Esophagus (tissue), 2 donors: Measurements from ENCODE around the gene AGT. TPM values are rescaled to one million over a fixed set of nuclear protein-coding genes. Genes with fewer than 3 reads are reported as not detected.

Experiments used
- H3K27ac ChIP-seq, 2 donors: one replicate each; pipeline ENCODE4 v1.5.1; 2013; ENCODE audit warnings: low read depth in 2 of 2, mild to moderate bottlenecking in 2 of 2, inconsistent platforms in 1 of 2, low read length in 1 of 2, moderate library complexity in 1 of 2
- H3K27me3 ChIP-seq, 2 donors: one replicate each; pipeline ENCODE4 v1.6.1; 2013; ENCODE audit warnings: low read length in 2 of 2, control low read depth in 1 of 2, mild to moderate bottlenecking in 1 of 2; ENCODE audit not compliant: insufficient read depth in 2 of 2, control insufficient read depth in 1 of 2
- H3K36me3 ChIP-seq, 2 donors: one replicate each; pipeline ENCODE4 v1.6.1; 2013; ENCODE audit warnings: low read length in 1 of 2; ENCODE audit not compliant: control insufficient read depth in 2 of 2, insufficient read depth in 2 of 2
- H3K4me1 ChIP-seq, 2 donors: one replicate each; pipeline ENCODE4 v1.6.1; 2013; ENCODE audit warnings: low read length in 1 of 2; ENCODE audit not compliant: control insufficient read depth in 2 of 2, insufficient read depth in 2 of 2
- H3K4me3 ChIP-seq, 2 donors: one replicate each; pipeline ENCODE4 v1.5.1; 2013; ENCODE audit warnings: low read length in 2 of 2, mild to moderate bottlenecking in 2 of 2, low read depth in 1 of 2, moderate library complexity in 1 of 2
- H3K9me3 ChIP-seq, 2 donors: one replicate each; pipeline ENCODE4 v1.6.1; 2013; ENCODE audit warnings: mild to moderate bottlenecking in 2 of 2, low read depth in 1 of 2, low read length in 1 of 2, moderate library complexity in 1 of 2; ENCODE audit not compliant: control insufficient read depth in 2 of 2, insufficient read depth in 1 of 2
- WGBS, 2 donors: extraction: QIAGEN DNeasy Blood & Tissue Kit; methylation state at CpG; one replicate each; pipeline ENCODE4 v1.1.7; 2013; 5-methylcytosine and 5-hydroxymethylcytosine counted together
- polyA plus RNA-seq, 2 donors: library from polyadenylated mRNA; stranded (reverse); fragments of 200-250 nt; gene quantifications; one replicate each; pipeline ENCODE4 v1.2.3, GENCODE V29; 2013
- donor health status: healthy with polysubstance abuse.
- donor health status: Bipolar disorder and iron deficiency.

Gene AGT
- polyA plus RNA-seq, 2 donors = 0.12 to 0.49 TPM

DNA sequence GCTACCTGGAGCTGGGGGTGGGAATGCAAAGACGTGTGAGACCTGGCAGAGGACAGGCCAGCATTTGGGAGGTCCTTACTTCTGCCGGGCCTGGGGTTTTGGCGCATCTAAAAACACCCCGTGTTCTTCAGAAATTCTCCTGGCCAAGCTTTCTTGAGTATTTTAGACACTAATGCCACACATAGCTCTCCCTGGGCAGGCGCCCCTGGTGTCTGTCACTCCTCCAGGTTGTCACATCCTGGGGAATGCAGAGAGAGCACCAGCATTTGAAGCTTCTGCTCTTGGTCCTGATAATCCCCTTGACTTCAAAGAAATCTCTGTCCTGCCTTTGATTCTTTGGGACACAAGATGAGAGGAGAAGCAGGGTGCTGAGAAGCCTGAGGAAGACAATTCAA is 39.3 kb upstream of the AGT start:
- Histone ChIP-seq H3K27ac (no peak overlapping the region), H3K4me3 (no peak overlapping the region), H3K9me3 (no peaks in the 10 kb centered on the region), H3K36me3 (no peaks in the 10 kb centered on the region), H3K4me1 (peaks cover 0 to 2% of the 10 kb centered on the region in 2 donors), H3K27me3 (no peaks in the 10 kb centered on the region)
- 81 to 83% methylated on average over 5 of the region's 5 CpGs for WGBS, 2 donors

DNA sequence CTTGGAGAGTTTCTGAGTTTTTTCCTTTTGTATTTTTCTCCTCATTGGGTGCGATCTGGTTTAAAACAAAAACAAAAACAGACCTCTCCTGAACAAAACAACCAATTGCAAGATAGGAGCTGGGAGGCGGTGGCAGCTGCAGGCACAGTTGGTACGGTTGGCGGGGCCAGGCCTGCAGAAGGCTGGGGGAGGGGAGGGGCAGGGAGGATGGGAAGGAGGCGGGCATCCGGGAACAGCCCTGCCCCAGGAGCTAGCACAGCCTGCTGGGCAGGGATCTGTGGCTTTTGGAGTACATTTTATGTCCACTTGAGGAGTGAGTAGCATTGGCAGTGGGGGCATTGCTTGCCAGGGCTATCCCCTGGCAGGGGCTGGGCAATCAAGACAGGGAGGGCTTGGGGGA is 38.5 kb upstream of the AGT start:
- no peak overlapping the region for H3K4me3 ChIP-seq

DNA sequence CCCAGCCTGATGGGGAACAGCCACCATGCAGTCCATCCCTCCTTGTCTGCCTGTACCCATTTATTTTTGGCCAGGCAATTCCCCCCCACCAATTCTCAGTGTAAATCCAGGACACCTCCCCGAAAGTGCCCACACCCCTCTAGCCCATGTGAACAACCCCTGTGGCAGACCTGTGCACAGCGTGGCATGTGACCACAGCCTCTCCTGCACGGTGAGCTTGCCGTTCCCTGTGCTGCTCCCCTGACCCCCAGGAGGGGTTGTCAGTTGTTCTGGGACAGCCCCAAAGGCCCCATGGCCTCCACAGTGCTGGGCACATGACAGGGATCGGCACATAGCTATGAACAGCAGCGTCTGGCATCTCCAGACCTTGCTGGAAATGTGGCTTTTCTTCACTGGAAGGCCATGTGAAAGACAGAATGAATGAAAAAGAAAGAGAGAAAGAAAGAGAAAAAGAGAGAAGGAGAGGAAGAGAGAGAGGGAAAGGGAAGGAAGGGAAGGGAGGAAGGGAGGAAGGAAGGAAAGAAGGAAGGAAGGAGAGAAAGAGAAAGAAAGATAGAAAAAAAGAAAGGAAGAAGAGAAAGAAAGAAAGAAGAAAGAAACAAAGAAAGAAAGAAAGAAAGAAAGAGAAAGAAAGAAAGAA is 37.2 kb upstream of the AGT start:
- Histone ChIP-seq H3K27ac (no peak overlapping the region), H3K9me3 (no peaks in the 10 kb centered on the region), H3K4me3 (no peak overlapping the region), H3K4me1 (peaks cover 0 to 2% of the 10 kb centered on the region in 2 donors), H3K36me3 (no peaks in the 10 kb centered on the region), H3K27me3 (no peaks in the 10 kb centered on the region)
- 66% methylated on average over 6 of the region's 6 CpGs for WGBS, 2 donors

More for the DNA sequence above, 38.5 kb upstream of the AGT start:
- Histone ChIP-seq H3K9me3 (no peaks in the 10 kb centered on the region), H3K36me3 (no peaks in the 10 kb centered on the region), H3K4me1 (peaks cover 0 to 2% of the 10 kb centered on the region in 2 donors), H3K27ac (no peak overlapping the region), H3K27me3 (no peaks in the 10 kb centered on the region)
- 76 to 79% methylated on average over 6 of the region's 6 CpGs for WGBS, 2 donors

GRCh38 chr1:230750576-230750975 is 36.7 kb upstream of the AGT start:
- Histone ChIP-seq H3K36me3 (no peaks in the 10 kb centered on the region), H3K27me3 (no peaks in the 10 kb centered on the region), H3K4me3 (no peak overlapping the region), H3K27ac (no peak overlapping the region), H3K9me3 (no peaks in the 10 kb centered on the region), H3K4me1 (peaks cover 0 to 2% of the 10 kb centered on the region in 2 donors)
- 76 to 88% methylated on average over 5 of the region's 5 CpGs for WGBS, 2 donors

GRCh38 chr1:230749635-230750034 is 35.7 kb upstream of the AGT start:
- H3K4me3 ChIP-seq = no peak overlapping the region

DNA sequence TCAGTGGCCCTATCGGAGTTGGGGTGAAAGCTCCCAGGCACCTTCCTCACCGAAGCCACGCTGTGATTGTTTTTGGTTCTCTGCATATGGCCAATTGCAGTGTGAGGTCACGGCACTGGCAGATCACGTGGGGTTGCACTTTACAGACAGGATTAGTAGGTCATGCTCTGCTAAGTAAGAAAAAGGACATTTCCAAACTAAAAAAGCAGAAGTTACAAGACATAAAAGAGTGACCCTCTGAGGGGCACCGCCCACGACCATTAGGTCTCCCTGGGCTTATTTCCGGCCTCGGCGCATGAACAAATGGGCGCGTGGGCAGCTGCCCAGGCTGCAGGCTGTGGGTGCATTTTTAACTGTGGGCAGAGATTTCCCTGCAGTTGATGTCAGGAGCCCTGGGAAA is 35.2 kb upstream of the AGT start:
- Histone ChIP-seq H3K4me3 (no peak overlapping the region), H3K9me3 (no peaks in the 10 kb centered on the region), H3K27me3 (no peaks in the 10 kb centered on the region), H3K36me3 (no peaks in the 10 kb centered on the region), H3K27ac (no peak overlapping the region), H3K4me1 (peaks cover 0 to 2% of the 10 kb centered on the region in 2 donors)
- 78 to 88% methylated on average over 12 of the region's 12 CpGs for WGBS, 2 donors

More at GRCh38 chr1:230749635-230750034, 35.7 kb upstream of the AGT start:
- Histone ChIP-seq H3K27ac (no peak overlapping the region), H3K9me3 (no peaks in the 10 kb centered on the region), H3K36me3 (no peaks in the 10 kb centered on the region), H3K4me1 (peaks cover 0 to 2% of the 10 kb centered on the region in 2 donors), H3K27me3 (no peaks in the 10 kb centered on the region)
- WGBS, 2 donors = 84 to 89% methylated on average over 3 of the region's 3 CpGs

GRCh38 chr1:230747890-230748800 is 34.2 kb upstream of the AGT start:
- H3K36me3 ChIP-seq = no peaks in the 10 kb centered on the region
- no peak overlapping the region for H3K27ac ChIP-seq
- H3K4me3 ChIP-seq = no peak overlapping the region
- H3K4me1 ChIP-seq = peaks cover 0 to 2% of the 10 kb centered on the region in 2 donors
- WGBS, 2 donors = 68 to 69% methylated on average over 16 of the region's 16 CpGs
- no peaks in the 10 kb centered on the region for H3K27me3 ChIP-seq
- H3K9me3 ChIP-seq = no peaks in the 10 kb centered on the region

DNA sequence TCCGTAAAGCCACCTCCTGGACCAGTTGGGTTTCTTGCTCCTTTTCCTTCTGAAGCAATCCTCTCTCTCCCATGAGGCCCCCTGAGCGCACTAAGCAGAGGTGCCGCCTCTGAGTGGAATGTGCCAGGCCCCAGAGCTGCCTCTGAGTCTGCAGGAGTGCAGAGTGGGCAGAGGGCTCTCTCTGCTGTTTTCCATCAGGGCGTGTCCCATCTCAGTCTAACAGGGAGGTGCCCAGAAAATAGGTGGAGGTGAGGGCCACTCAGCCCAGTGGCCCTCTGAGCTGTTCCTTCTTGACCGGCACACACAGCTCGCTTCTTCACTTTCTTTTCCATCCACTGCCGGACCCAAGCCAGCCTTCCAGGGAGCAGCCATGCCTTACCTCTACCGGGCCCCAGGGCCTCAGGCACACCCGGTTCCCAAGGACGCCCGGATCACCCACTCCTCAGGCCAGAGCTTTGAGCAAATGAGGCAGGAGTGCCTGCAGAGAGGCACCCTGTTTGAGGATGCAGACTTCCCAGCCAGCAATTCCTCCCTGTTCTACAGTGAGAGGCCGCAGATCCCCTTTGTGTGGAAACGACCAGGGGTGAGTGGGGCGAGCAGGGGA is 33.3 kb upstream of the AGT start, which contains the start of gene CAPN9:
Gene CAPN9, plus strand, starts transcription at position 262 of the 604 bp plus-strand sequence. Its CDS starts 109 bp downstream, at position 371.
- Histone ChIP-seq H3K4me3 (no peak within 1 kb of the TSS), H3K9me3 (no peaks in the 10 kb centered on the region), H3K27me3 (no peaks in the 10 kb centered on the region), H3K4me1 (peaks cover 0 to 2% of the 10 kb centered on the region in 2 donors), H3K27ac (no peak within 1 kb of the TSS), H3K36me3 (no peaks in the 10 kb centered on the region)
- 78 to 83% methylated on average over 14 of the region's 14 CpGs for WGBS, 2 donors

- Histone ChIP-seq H3K4me1 (no peaks in the 10 kb centered on the region), H3K27ac (no peak overlapping the region), H3K27me3 (no peaks in the 10 kb centered on the region), H3K36me3 (no peaks in the 10 kb centered on the region), H3K4me3 (no peak overlapping the region), H3K9me3 (no peaks in the 10 kb centered on the region)
- WGBS, 2 donors = 81 to 92% methylated on average over 4 of the region's 4 CpGs
Measured at GRCh38 chr1:230746617-230747016, 32.7 kb upstream of the AGT start.
